HG02884 (cell line): ENCODE measurements around the gene ADAMTSL4.
"Not testable (repeated sequence)": the region's sequence is repeated elsewhere in the genome, so short reads cannot be mapped to it uniquely, and the experiment has no call there.

ENCODE experiments used
- ATAC-seq: cut with Tn5 transposase; IDR thresholded peaks from one replicate; pipeline ENCODE4 v1.9.1; 2021; ENCODE audit warnings: mild to moderate bottlenecking, moderate library complexity; ENCODE audit not compliant: unreplicated experiment

The ADAMTSL4 gene

DNA sequence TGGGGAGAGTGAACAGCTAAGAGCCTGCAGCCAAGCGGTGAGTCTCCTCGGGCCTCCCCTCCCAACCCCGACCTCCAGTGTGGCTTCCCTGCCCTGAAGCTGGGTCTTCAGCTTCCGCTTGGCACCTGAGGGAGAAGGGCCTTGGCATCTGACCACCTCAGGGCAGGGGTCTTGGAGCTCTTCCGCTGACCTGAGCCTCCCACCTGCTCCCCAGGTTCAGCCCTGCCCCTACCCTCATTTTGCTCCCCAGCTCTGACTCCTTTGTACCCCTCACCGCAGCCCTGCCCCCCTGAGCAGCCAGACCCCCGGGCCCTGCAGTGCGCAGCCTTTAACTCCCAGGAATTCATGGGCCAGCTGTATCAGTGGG is 4.9 kb downstream of the ADAMTSL4 start:
- ATAC-seq: no peak

DNA sequence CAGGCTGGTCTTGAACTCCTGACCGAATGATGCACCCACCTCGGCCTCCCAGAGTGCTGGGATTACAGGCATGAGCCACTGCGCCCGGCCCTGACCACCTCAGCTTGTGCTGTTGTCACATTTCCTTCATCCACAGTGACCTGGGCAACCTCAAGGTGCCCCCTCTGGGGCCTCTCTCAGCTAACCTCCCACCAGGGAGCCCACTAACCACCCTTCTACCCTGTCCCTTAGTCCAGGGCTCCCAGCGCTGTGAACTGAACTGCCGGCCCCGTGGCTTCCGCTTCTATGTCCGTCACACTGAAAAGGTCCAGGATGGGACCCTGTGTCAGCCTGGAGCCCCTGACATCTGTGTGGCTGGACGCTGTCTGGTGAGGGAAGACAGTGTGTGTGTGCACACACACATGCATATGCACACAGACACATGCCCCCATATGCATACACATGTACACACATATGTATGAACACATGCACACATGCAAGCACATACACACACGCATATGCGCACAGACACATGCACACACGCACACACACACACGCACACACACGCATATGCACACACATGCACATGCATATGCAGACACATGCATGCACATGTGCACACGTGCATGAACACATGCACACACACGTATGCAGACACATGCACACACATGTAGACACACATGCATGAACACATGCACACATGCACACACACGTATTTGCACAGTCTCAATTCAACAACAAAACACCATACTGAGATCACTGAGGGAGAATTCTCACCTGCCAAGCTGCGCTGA is 6.2 kb downstream of the ADAMTSL4 start:
- no peak for ATAC-seq

DNA sequence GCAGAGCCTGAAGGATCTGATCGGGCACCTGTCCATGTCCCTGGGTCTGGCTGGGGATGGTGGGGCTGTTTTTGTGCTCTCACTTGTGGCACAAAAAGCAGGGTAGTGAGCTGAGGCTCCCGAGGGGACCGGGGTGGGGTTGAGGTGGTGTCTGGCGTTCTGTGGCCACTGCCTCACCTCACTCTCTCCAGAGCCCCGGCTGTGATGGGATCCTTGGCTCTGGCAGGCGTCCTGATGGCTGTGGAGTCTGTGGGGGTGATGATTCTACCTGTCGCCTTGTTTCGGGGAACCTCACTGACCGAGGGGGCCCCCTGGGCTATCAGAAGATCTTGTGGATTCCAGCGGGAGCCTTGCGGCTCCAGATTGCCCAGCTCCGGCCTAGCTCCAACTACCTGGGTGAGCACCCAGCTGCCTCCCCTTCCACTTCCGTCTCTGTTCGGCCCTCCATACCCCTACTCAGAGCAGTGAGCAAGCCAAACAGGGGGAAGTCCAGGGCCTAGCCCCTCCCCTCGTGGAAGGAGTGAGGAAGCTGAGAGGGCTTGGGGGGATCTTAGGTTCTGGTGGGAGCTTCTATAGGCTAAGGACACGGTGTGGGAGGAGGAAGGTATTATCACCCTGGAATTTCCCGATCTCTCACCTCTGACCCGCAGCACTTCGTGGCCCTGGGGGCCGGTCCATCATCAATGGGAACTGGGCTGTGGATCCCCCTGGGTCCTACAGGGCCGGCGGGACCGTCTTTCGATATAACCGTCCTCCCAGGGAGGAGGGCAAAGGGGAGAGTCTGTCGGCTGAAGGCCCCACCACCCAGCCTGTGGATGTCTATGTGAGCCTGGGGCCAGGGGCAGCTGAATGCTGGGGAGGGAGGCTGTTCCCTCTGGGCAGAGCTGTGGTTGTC is 7.0 kb downstream of the ADAMTSL4 start:
- no peak for ATAC-seq

DNA sequence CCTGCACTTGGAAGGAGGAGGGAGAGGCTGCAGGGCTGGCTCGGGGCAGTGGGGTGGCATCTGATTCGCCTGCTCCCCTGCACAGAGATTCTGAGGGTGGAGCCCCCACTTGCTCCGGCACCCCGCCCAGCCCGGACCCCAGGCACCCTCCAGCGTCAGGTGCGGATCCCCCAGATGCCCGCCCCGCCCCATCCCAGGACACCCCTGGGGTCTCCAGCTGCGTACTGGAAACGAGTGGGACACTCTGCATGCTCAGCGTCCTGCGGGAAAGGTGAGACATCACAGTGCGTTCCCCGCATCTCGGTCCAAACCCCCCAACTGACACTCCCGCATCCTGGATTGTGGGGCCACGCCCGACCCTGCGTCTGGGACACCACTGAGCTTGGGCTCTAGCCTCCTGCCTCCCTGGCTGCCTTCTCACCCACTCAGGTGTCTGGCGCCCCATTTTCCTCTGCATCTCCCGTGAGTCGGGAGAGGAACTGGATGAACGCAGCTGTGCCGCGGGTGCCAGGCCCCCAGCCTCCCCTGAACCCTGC is 7.9 kb downstream of the ADAMTSL4 start:
- ATAC-seq: no peak

DNA sequence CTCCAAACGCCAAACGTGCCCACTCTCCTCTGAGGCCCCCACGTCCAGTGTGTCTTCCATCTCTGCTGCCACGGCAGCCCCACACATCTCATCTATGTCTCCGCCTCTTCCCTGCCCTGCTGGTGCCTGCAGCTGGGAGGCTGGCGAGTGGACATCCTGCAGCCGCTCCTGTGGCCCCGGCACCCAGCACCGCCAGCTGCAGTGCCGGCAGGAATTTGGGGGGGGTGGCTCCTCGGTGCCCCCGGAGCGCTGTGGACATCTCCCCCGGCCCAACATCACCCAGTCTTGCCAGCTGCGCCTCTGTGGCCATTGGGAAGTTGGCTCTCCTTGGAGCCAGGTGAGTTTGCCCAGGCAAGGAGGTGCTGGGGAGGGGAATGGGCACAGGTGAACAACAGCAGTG is 8.6 kb downstream of the ADAMTSL4 start:
- ATAC-seq: no peak

DNA sequence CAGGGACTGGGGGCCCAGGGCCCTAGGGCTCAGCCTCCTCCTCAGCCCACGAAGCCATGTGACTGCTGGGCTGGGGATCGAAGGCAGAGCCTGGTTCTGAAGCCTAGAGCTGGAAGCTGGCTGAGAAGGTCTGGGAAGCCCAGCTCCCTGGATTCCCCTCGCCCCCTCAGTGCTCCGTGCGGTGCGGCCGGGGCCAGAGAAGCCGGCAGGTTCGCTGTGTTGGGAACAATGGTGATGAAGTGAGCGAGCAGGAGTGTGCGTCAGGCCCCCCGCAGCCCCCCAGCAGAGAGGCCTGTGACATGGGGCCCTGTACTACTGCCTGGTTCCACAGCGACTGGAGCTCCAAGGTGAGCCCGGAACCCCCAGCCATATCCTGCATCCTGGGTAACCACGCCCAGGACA is 9.1 kb downstream of the ADAMTSL4 start:
- ATAC-seq: no peak

DNA sequence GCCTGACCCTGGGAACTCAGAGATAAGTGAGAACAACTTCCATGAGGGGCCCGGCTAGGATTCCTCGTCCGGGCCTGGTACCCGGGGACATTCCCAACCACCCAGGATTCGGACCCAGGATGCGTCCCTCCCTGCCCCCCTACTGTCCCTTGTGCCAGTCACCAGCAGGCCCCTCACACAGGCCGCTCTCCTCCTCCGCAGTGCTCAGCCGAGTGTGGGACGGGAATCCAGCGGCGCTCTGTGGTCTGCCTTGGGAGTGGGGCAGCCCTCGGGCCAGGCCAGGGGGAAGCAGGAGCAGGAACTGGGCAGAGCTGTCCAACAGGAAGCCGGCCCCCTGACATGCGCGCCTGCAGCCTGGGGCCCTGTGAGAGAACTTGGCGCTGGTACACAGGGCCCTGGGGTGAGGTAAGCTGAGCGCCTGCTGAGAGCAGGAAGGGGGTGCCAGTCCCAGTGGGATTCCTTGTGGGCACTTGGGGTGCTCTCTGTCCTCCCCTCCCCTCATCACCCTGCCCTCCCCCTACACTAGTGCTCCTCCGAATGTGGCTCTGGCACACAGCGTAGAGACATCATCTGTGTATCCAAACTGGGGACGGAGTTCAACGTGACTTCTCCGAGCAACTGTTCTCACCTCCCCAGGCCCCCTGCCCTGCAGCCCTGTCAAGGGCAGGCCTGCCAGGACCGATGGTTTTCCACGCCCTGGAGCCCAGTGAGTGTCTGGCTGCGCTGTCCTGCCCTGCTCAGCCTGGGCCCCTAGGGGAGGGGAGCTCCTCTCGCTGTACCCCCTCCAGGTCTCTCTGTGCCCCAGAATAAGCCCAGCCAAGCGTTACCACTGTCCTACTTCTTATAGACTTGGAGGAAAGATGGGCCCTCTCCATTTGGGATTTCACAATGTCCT is 9.8 kb downstream of the ADAMTSL4 start:
- no peak for ATAC-seq

DNA sequence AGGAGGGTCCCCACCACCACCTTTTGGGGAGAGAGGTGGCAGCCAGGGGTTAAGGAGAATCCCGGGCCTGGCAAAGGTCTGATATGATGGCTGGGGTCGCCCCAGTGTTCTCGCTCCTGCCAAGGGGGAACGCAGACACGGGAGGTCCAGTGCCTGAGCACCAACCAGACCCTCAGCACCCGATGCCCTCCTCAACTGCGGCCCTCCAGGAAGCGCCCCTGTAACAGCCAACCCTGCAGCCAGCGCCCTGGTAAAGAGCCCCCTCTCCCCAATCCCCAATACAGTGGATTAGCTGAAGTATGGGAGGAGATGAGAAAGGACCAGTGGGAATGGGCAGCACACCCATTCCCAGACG is 10.4 kb downstream of the ADAMTSL4 start:
- no peak for ATAC-seq

DNA sequence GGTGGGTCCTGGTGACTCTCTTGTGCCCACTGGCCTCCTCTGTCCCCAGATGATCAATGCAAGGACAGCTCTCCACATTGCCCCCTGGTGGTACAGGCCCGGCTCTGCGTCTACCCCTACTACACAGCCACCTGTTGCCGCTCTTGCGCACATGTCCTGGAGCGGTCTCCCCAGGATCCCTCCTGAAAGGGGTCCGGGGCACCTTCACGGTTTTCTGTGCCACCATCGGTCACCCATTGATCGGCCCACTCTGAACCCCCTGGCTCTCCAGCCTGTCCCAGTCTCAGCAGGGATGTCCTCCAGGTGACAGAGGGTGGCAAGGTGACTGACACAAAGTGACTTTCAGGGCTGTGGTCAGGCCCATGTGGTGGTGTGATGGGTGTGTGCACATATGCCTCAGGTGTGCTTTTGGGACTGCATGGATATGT is 10.8 kb downstream of the ADAMTSL4 start:
- ATAC-seq: no peak

DNA sequence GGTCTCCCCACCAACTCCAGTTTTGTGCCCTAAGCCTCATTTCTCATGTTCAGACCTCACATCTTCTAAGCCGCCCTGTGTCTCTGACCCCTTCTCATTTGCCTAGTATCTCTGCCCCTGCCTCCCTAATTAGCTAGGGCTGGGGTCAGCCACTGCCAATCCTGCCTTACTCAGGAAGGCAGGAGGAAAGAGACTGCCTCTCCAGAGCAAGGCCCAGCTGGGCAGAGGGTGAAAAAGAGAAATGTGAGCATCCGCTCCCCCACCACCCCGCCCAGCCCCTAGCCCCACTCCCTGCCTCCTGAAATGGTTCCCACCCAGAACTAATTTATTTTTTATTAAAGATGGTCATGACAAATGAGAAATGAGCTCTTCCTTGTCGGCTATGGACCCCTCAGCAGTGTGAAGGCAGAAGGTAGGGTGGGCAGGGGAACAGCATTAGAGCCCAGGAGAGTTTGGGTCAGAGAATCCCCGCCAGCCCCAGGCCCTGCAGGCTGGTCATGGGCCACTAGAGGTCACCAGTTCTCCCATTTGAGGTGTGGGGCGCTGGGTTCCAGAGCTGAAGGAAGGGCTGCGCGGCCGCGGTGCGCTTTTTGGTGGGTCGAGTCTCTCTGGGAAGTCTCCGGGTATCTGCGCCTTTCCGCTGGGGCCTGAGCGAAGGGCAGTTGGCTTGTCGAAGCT is 11.5 kb downstream of the ADAMTSL4 start:
- no peak for ATAC-seq

DNA sequence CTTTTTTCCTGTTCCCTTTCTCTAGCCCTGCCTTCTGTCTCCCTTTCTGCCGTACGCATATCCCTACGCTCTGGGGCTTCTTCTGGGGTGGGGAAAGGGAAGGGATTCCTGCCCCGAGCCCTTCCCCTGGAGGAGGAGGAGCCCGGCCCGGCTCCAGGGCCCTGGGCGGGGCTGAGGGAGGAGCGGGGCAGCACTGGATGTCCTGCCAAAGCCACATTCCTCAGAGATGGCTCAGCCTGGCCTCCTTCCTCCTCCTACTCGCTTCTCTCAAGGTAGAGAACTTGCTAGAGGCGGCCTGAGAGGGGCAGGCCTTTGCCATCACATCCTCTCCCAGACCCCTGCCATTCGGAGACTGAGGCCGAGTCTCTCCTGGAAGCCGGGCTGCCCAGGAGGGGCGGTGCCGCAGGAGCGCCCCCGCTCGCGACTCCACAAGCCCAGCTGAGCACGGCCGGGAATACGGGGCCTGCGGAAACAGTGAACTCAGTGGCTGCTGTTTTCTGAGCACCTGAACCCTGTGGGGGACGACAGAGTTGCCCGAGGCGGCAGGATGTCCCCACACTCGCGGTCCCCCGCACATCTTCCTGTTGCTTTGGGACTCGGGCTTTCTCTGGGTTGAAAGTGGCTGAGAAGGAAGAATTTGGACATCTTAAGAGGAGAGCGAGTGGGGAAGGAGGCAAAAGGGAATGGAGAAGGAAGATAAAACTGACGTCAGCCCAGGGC is 12.2 kb downstream of the ADAMTSL4 start:
- no peak for ATAC-seq

DNA sequence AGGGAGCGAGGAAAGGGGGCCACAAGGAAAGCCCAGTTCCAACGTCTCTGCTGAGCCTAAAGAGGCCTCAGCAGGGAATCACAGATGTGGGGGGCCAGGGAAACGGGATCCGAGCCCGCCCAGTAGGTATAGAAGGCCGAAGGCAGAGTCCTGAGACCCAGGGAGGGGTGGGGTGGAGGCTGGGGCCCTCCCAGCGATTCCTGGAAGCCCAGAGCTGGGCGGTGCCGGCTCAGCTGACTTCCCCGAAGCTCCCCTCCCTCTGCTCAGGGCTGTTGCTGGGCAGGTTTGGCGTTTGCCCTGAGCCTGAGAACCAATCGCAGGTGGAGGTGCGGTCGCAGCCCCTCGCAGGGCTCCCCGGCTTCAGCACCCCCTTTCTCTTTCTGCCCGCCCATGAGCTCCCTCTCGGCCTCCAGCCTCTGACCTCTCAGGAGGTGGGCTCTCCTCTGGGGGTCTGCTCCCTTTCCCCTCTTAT is 12.8 kb downstream of the ADAMTSL4 start:
- no peak for ATAC-seq

DNA sequence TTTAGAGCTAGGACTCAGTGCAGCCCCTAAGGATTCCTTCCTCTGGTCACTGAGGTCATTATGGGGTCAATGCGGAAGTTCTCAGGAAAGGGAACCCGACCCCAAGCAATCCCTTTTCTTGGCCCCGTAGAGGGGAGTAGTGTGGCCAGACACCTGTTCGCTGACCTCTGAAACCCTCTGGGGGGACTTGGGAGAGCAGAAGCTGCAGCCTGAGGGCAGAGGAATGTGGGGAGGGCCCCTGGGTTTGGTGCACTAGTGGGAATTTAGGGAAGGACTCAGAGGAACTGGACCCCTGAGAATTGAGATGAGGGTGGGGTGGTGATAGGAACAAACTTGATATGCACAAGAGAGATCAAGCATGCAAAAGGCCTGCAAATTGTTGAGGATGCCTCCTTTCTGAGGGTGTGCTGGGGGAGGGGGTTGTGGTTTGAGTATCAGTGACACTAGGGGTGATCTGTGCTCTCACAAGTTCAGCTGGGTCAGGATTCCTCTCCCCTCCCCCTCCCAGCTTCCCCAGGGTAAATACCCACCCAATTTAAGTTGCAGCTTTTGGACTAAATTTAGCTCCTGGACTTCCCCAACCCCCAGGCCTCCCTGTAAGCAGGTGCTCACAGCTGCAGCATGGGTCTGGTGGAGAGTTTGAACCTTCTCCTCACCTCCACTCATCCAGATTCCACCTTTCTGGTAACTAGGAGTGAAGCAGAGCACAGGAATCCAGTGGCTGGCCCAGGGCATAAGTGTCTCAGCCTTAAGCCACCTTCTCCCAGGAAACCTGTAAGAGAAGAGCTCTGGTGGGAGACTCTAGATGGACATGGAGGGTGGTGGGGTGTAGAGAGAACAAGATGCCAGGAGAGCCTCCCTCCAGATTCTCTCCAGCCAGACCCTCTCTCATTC is 13.5 kb downstream of the ADAMTSL4 start:
- ATAC-seq: peak; percentile 28

DNA sequence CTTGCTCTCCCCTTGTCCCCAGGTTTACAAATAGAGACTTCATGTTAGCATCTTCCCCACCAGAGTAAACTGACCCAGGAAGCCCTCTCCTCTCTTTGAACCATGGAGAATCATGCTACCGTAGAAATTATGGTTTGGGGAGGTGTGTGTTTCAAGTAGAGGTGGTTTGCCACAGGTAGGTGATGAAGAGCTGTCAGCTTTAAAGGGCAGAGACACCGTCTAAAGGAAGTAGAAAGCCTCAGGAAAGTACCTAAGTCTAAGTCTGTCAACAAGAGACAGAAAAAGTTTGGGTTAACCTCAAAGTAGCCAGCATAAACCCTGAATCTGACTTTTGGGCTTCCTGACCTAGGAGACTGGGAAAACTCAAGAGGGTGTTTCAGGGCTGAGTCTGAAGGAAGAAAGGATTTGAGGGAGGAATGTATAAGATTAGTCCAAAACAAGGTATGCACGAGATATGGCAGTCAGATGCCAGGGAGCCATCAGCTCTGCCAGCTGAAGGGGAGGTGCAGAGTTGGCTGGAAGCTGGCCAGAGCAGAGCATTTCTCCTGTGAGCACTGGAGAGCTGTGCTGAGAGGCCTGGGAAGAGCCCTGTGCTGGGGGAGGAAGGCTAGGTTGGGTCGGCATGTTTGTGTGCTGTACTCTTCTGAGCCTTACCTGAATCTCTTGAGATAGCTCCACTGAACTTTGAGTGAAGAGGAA is 14.3 kb downstream of the ADAMTSL4 start:
- no peak for ATAC-seq

DNA sequence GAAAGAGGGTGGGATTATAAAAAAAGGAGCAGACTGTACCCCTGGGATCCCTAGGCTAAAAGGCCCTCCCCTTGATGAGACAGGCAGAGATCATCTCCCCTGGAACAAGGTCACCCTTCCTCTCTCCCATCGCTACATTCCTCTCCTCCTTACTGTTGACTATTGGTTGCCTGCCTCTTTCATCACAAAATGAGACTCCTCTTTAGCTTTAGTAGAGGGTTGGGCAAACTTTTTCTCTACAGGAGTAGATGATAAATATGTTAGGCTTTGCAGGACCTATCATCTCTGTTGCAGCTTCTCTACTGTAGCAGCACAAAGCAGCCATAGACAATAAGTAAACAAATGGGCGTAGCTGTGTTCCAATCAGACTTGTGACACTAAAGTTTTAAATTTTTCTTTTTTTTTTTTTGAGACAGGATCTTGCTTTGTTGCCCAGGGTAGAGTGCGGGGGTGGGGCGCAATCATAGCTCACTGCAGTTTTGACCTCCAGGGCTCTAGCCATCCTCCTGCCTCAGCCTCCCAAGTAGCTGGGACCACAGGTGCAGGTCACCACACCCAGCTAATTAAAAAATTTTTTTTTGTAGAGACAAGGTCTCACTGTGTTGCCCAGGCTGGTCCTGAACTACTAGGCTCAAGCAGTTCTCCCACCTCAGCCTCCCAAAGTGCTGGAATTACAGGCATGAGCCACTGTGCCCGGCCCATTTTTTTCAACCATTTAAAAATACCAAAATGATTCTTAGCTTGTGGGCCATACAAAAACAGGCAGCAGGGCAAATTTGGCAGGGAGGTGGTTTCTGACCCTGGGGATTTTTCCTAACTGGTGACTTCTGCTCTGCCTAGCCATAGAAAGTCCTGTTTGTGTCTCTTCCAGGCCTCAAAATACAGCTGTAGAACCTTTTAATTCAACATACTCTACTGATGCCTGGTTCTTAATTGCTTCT is 15.1 kb downstream of the ADAMTSL4 start:
- ATAC-seq: no peak

DNA sequence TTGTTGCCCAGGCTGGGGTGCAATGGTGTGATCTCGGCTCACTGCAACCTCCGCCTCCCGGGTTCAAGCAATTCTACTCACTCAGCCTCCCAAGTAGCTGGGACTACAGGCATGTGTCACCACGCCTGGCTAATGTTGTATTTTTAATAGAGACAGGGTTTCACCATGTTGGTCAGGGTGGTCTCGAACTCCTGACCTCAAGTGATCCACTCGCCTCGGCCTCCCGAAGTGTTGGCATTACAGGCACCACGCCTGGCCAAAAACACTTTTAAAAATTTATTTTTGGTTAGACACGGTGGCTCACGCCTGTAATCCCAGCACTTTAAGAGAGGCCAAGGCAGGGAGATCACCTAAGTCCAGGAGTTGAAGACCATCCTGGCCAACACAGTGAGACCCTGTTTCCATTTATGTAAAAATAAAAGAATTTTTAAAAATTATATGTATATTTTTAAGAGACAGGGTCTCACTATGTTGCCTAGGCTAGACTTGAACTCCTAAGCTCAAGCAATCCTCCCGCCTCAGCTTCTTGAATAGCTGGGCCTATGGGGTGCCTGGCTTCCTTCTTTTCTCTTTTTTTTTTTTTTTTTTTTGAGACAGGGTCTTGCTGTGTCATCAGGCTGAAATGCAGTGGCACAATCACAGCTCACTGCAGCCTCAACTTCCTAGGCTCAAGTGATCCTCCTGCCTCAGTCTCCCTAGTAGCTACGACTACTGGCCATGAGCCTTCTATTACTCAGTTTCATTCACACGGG is 16.2 kb downstream of the ADAMTSL4 start:
- ATAC-seq: not testable (repeated sequence)
